ENCODE results near the gene WDR88.

WDR88 gene

GRCh38 chr19:33217881-33218280 lies 86.0 kb downstream of the WDR88 start:
- Histone ChIP-seq H3K4me2 (ENCODE audit: low read length) (no peak overlapping the region), H3K9me2 (ENCODE audit: low read depth, low read length) (no peaks in the 10 kb centered on the region), H3K4me1 (ENCODE audit: insufficient read depth, low read length, severe bottlenecking) (no peaks in the 10 kb centered on the region), H3K27me3 (ENCODE audit: insufficient read depth, low read length) (0 out of 2 replicates have a peak, but pooled peaks cover 4% of the 10 kb centered on the region), H3F3A (ENCODE audit: insufficient read depth, low read length) (no peaks in the 10 kb centered on the region), H3K4me3 (ENCODE audit: low read depth, low read length, poor library complexity, severe bottlenecking) (no peak overlapping the region), H3K36me3 (ENCODE audit: insufficient read depth, low read length) (no peaks in the 10 kb centered on the region), H2AFZ (ENCODE audit: low read length) (no peak overlapping the region), H3K9ac (ENCODE audit: low read length) (no peak overlapping the region), H3K9me3 (ENCODE audit: low read length) (no peaks in the 10 kb centered on the region), H4K20me1 (ENCODE audit: insufficient read depth, low read length) (no peaks in the 10 kb centered on the region), H3K27ac (ENCODE audit: low read depth, low read length, poor library complexity, severe bottlenecking) (no peak overlapping the region), H3K79me2 (ENCODE audit: insufficient read depth, low read length) (no peaks in the 10 kb centered on the region)
- TF ChIP-seq CTCF (IDR thresholded peaks at IDR 0.05; ENCODE audit: low read length) (no peak), EZH2 (IDR thresholded peaks at IDR 0.05; ENCODE audit: borderline replicate concordance, low read length) (no peak)

- Histone ChIP-seq H3K9me2 (ENCODE audit: low read depth, low read length) (no peaks in the 10 kb centered on the region), H4K20me1 (ENCODE audit: insufficient read depth, low read length) (no peaks in the 10 kb centered on the region), H3K36me3 (ENCODE audit: insufficient read depth, low read length) (no peaks in the 10 kb centered on the region), H3K4me2 (ENCODE audit: low read length) (no peak overlapping the region), H2AFZ (ENCODE audit: low read length) (no peak overlapping the region), H3K27me3 (ENCODE audit: insufficient read depth, low read length) (0 out of 2 replicates have a peak, but pooled peaks cover 4% of the 10 kb centered on the region), H3K4me1 (ENCODE audit: insufficient read depth, low read length, severe bottlenecking) (no peaks in the 10 kb centered on the region), H3K79me2 (ENCODE audit: insufficient read depth, low read length) (no peaks in the 10 kb centered on the region), H3K27ac (ENCODE audit: low read depth, low read length, poor library complexity, severe bottlenecking) (no peak overlapping the region), H3K4me3 (ENCODE audit: low read depth, low read length, poor library complexity, severe bottlenecking) (no peak overlapping the region), H3F3A (ENCODE audit: insufficient read depth, low read length) (no peaks in the 10 kb centered on the region), H3K9me3 (ENCODE audit: low read length) (no peaks in the 10 kb centered on the region), H3K9ac (ENCODE audit: low read length) (no peak overlapping the region)
- no peak for TF ChIP-seq EZH2 (IDR thresholded peaks at IDR 0.05; ENCODE audit: borderline replicate concordance, low read length)
- peak; percentile 21; the same call in 1 of the 2 replicates for TF ChIP-seq CTCF (IDR thresholded peaks at IDR 0.05; ENCODE audit: low read length)
These were observed 87.4 kb downstream of the WDR88 start for GRCh38 chr19:33219261-33219815.

- no peaks in the 10 kb centered on the region for H3K9me3 ChIP-seq (ENCODE audit: low read length)
- H3K4me2 ChIP-seq (ENCODE audit: low read length), result no peak overlapping the region
- 0 out of 2 replicates have a peak, but pooled peaks cover 4% of the 10 kb centered on the region for H3K27me3 ChIP-seq (ENCODE audit: insufficient read depth, low read length)
- H3K4me1 ChIP-seq (ENCODE audit: insufficient read depth, low read length, severe bottlenecking), result no peaks in the 10 kb centered on the region
- no peaks in the 10 kb centered on the region for H3F3A ChIP-seq (ENCODE audit: insufficient read depth, low read length)
- no peaks in the 10 kb centered on the region for H3K9me2 ChIP-seq (ENCODE audit: low read depth, low read length)
- H3K27ac ChIP-seq (ENCODE audit: low read depth, low read length, poor library complexity, severe bottlenecking), result no peak overlapping the region
- H3K4me3 ChIP-seq (ENCODE audit: low read depth, low read length, poor library complexity, severe bottlenecking), result no peak overlapping the region
- no peak overlapping the region for H2AFZ ChIP-seq (ENCODE audit: low read length)
- H3K36me3 ChIP-seq (ENCODE audit: insufficient read depth, low read length), result no peaks in the 10 kb centered on the region
- H3K9ac ChIP-seq (ENCODE audit: low read length), result no peak overlapping the region
- H3K79me2 ChIP-seq (ENCODE audit: insufficient read depth, low read length), result no peaks in the 10 kb centered on the region
- no peak for TF ChIP-seq EZH2 (IDR thresholded peaks at IDR 0.05; ENCODE audit: borderline replicate concordance, low read length)
- TF ChIP-seq CTCF (IDR thresholded peaks at IDR 0.05; ENCODE audit: low read length), result no peak
- H4K20me1 ChIP-seq (ENCODE audit: insufficient read depth, low read length), result no peaks in the 10 kb centered on the region
These were observed 88.2 kb downstream of the WDR88 start for GRCh38 chr19:33220115-33220514.
